ENCODE results near the gene DNAAF2.
A peak's percentile ranks its signal among the peaks of the same experiment; 100 is the strongest.
"Not testable (repeated sequence)": the region's sequence is repeated elsewhere in the genome, so short reads cannot be mapped to it uniquely, and the experiment has no call there.

Gene DNAAF2

GRCh38 chr14:49634547-49635334, at the start of gene DNAAF2:
DNAAF2 (minus strand) TSS chr14:49635244; CDS start chr14:49635149, 95 bp downstream.
- DNase-seq, result peak; percentile 53

- no peak for DNase-seq
Measured at GRCh38 chr14:49679271-49679670, 44.2 kb upstream of the DNAAF2 start.

- no peak for DNase-seq
Measured at GRCh38 chr14:49677643-49678042, 42.6 kb upstream of the DNAAF2 start.

GRCh38 chr14:49673586-49673985, 38.5 kb upstream of the DNAAF2 start:
- DNase-seq, result no peak

- DNase-seq, result no peak
Measured at GRCh38 chr14:49670475-49670874, 35.4 kb upstream of the DNAAF2 start.

- DNase-seq, result no peak
Measured at GRCh38 chr14:49659526-49660455, 24.7 kb upstream of the DNAAF2 start.

- DNase-seq, result not testable (repeated sequence)
Measured at GRCh38 chr14:49657500-49657899, 22.5 kb upstream of the DNAAF2 start.

GRCh38 chr14:49654511-49654910, 19.5 kb upstream of the DNAAF2 start:
- DNase-seq, result no peak

- no peak for DNase-seq
Measured at GRCh38 chr14:49653508-49653907, 18.5 kb upstream of the DNAAF2 start.

- DNase-seq, result no peak
Measured at GRCh38 chr14:49642163-49642562, 7.1 kb upstream of the DNAAF2 start.

- no peak for DNase-seq
Measured at GRCh38 chr14:49641697-49642129, 6.7 kb upstream of the DNAAF2 start.

GRCh38 chr14:49640540-49641417, 5.7 kb upstream of the DNAAF2 start:
- DNase-seq, result no peak

GRCh38 chr14:49637534-49638078, 2.6 kb upstream of the DNAAF2 start:
- no peak for DNase-seq

GRCh38 chr14:49636866-49637265, 1.8 kb upstream of the DNAAF2 start:
- DNase-seq, result no peak

GRCh38 chr14:49633640-49634546, 1.2 kb downstream of the DNAAF2 start:
- DNase-seq, result peak; percentile 95

GRCh38 chr14:49623941-49624839, 10.9 kb downstream of the DNAAF2 start:
- no peak for DNase-seq

GRCh38 chr14:49623387-49623786, 11.7 kb downstream of the DNAAF2 start:
- no peak for DNase-seq

GRCh38 chr14:49622022-49622607, 12.9 kb downstream of the DNAAF2 start:
- peak; percentile 9 for DNase-seq

- DNase-seq, result peak; percentile 78
Measured at GRCh38 chr14:49621114-49621881, 13.7 kb downstream of the DNAAF2 start.

All from suppressor macrophage treated with lipopolysaccharide for 4 hours (primary cell).